HEK293T (cell line): ENCODE data around the gene USP13.

ENCODE experiments used
- CTCF ChIA-PET: fragments of 350-600 bp; formaldehyde crosslinking; extraction: SDS; loops from one replicate; lab custom pipeline; 2021; ENCODE audit warnings: antibody characterized with exemption, inconsistent platforms; lab: Yijun Ruan, JAX
- POLR2A ChIA-PET: fragments of 350-600 bp; formaldehyde crosslinking; extraction: SDS; loops from one replicate; lab custom pipeline; 2020; ENCODE audit warnings: antibody characterized with exemption, inconsistent platforms; lab: Yijun Ruan, JAX
- DNase-seq: peaks from one replicate; pipeline ENCODE4 v3.0.0; 2012; ENCODE audit warnings: mixed read lengths; ENCODE audit errors: extremely low spot score
- ARNT ChIP-seq: fragments of 450-650 bp; IDR thresholded peaks from 2 replicates; pipeline ENCODE4 v1.6.1; 2017; ENCODE audit warnings: mild to moderate bottlenecking
- BHLHE40 ChIP-seq: fragments of 450-650 bp; IDR thresholded peaks from 2 replicates; pipeline ENCODE4 v1.6.1; 2016; ENCODE audit warnings: mild to moderate bottlenecking, moderate library complexity, borderline replicate concordance
- CTBP1 ChIP-seq: fragments of 450-650 bp; IDR thresholded peaks from 2 replicates; pipeline ENCODE4 v1.6.1; 2016; ENCODE audit warnings: borderline replicate concordance
- ELF4 ChIP-seq: fragments of 450-650 bp; IDR thresholded peaks from 2 replicates; pipeline ENCODE4 v1.6.1; 2017; ENCODE audit warnings: antibody characterized with exemption
- FOXA1 ChIP-seq: fragments of 450-650 bp; IDR thresholded peaks from 2 replicates; pipeline ENCODE4 v1.6.1; 2016; ENCODE audit warnings: mild to moderate bottlenecking
- FOXK2 ChIP-seq: fragments of 450-650 bp; IDR thresholded peaks from 2 replicates; pipeline ENCODE4 v1.6.1; 2016; ENCODE audit warnings: mild to moderate bottlenecking
- FOXM1 ChIP-seq: fragments of 450-650 bp; IDR thresholded peaks from 2 replicates; pipeline ENCODE4 v1.6.1; 2017; ENCODE audit warnings: mild to moderate bottlenecking, borderline replicate concordance
- HDGF ChIP-seq: fragments of 450-650 bp; IDR thresholded peaks from 2 replicates; pipeline ENCODE4 v1.6.1; 2017; ENCODE audit warnings: antibody characterized with exemption, borderline replicate concordance
- L3MBTL2 ChIP-seq: fragments of 450-650 bp; conservative IDR thresholded peaks from 2 replicates; pipeline ENCODE4 v1.6.1; 2016; ENCODE audit warnings: mild to moderate bottlenecking
- LEF1 ChIP-seq: fragments of 450-650 bp; IDR thresholded peaks from 2 replicates; pipeline ENCODE4 v1.6.1; 2017; ENCODE audit warnings: mild to moderate bottlenecking, borderline replicate concordance
- NFRKB ChIP-seq: fragments of 450-650 bp; IDR thresholded peaks from 2 replicates; pipeline ENCODE4 v1.6.1; 2016; ENCODE audit warnings: mild to moderate bottlenecking, moderate library complexity
- PKNOX1 ChIP-seq: fragments of 450-650 bp; IDR thresholded peaks from 2 replicates; pipeline ENCODE4 v1.6.1; 2016
- SP1 ChIP-seq: fragments of 450-650 bp; IDR thresholded peaks from 2 replicates; pipeline ENCODE4 v1.6.1; 2017
- SUZ12 ChIP-seq: fragments of 450-650 bp; IDR thresholded peaks from 2 replicates; pipeline ENCODE4 v1.6.1; 2016; ENCODE audit warnings: mild to moderate bottlenecking
- TARDBP ChIP-seq: fragments of 450-650 bp; IDR thresholded peaks from 2 replicates; pipeline ENCODE4 v1.6.1; 2016
- ZNF384 ChIP-seq: fragments of 450-650 bp; IDR thresholded peaks from 2 replicates; pipeline ENCODE4 v1.6.1; 2016

USP13 gene

GRCh38 chr3:179791793-179792192 is 139.0 kb downstream of the USP13 start:
- POLR2A ChIA-PET = no interaction called here
- TF ChIP-seq PKNOX1 (no peak), L3MBTL2 (no peak), FOXK2 (no peak), FOXA1 (no peak), TARDBP (no peak), ARNT (no peak), ZNF384 (no peak), FOXM1 (no peak), CTBP1 (no peak), SUZ12 (no peak), SP1 (no peak), HDGF (no peak), ELF4 (no peak), LEF1 (no peak)
- CTCF ChIA-PET = no interaction called here
- no peak for DNase-seq

GRCh38 chr3:179794355-179794754 is 141.5 kb downstream of the USP13 start:
- TF ChIP-seq SUZ12 = no peak
- TF ChIP-seq FOXM1 = no peak
- TF ChIP-seq FOXA1 = no peak
- no peak for TF ChIP-seq NFRKB
- TF ChIP-seq PKNOX1 = no peak
- no peak for TF ChIP-seq LEF1
- no peak for TF ChIP-seq BHLHE40
- no peak for TF ChIP-seq L3MBTL2
- TF ChIP-seq ELF4 = no peak
- TF ChIP-seq TARDBP = no peak
- TF ChIP-seq ARNT = no peak
- TF ChIP-seq ZNF384 = no peak
- no peak for TF ChIP-seq HDGF
- TF ChIP-seq FOXK2 = no peak
- CTCF ChIA-PET = no interaction called here
- DNase-seq = no peak
- POLR2A ChIA-PET = no interaction called here

GRCh38 chr3:179796421-179796820 is 143.6 kb downstream of the USP13 start:
- DNase-seq = no peak
- TF ChIP-seq SP1 = no peak
- no peak for TF ChIP-seq TARDBP
- TF ChIP-seq L3MBTL2 = no peak
- TF ChIP-seq CTBP1 = no peak
- TF ChIP-seq ZNF384 = no peak
- TF ChIP-seq FOXM1 = no peak
- TF ChIP-seq HDGF = no peak
- TF ChIP-seq BHLHE40 = no peak
- no peak for TF ChIP-seq FOXA1
- no peak for TF ChIP-seq PKNOX1
- TF ChIP-seq SUZ12 = no peak
- ChIA-PET POLR2A (no interaction called here), CTCF (no interaction called here)

- DNase-seq = no peak
- CTCF ChIA-PET = no interaction called here
- TF ChIP-seq FOXA1 (no peak), ZNF384 (no peak), ARNT (no peak), TARDBP (no peak), ELF4 (no peak), FOXK2 (no peak), SP1 (no peak), HDGF (no peak), L3MBTL2 (no peak), NFRKB (no peak), SUZ12 (no peak), LEF1 (no peak), CTBP1 (no peak), PKNOX1 (no peak), BHLHE40 (no peak), FOXM1 (no peak)
- POLR2A ChIA-PET = interaction anchor here (0.5 kb wide), 1 partner anchor 27 kb away, joined by 3 read pairs; no protein-coding TSS in a partner anchor
Observed at GRCh38 chr3:179797192-179797591, 144.4 kb downstream of the USP13 start.

GRCh38 chr3:179801263-179801662 is 148.4 kb downstream of the USP13 start:
- DNase-seq = no peak
- no peak for TF ChIP-seq CTBP1
- TF ChIP-seq ZNF384 = no peak
- CTCF ChIA-PET = no interaction called here
- POLR2A ChIA-PET = no interaction called here

GRCh38 chr3:179801856-179802255 is 149.0 kb downstream of the USP13 start:
- ChIA-PET POLR2A (no interaction called here), CTCF (no interaction called here)
- TF ChIP-seq LEF1 = no peak
- no peak for TF ChIP-seq CTBP1
- no peak for TF ChIP-seq ZNF384
- TF ChIP-seq ARNT = no peak
- TF ChIP-seq FOXA1 = no peak
- no peak for TF ChIP-seq FOXK2
- no peak for DNase-seq
